ENCODE measurements around the gene LHX8. TPM values are rescaled to one million over a fixed set of nuclear protein-coding genes. Genes with fewer than 3 reads are reported as not detected.
"Not testable (repeated sequence)": the region's sequence is repeated elsewhere in the genome, so short reads cannot be mapped to it uniquely, and the experiment has no call there.

LHX8 gene
- total RNA-seq, 4 donors from 2014 or later: not detected

GRCh38 chr1:75170981-75171380 is 36.8 kb downstream of the LHX8 start:
- Histone ChIP-seq H3K27me3 (no peaks in the 10 kb centered on the region), H3K36me3 (no peaks in the 10 kb centered on the region), H3K4me1 (no peaks in the 10 kb centered on the region), H3K9me3 (peaks cover 0 to 4% (median 0%) of the 10 kb centered on the region in 4 donors), H3K27ac (no peak overlapping the region), H3K4me3 (no peak overlapping the region)
- WGBS, 2 donors: 60 to 69% methylated on average over 2 of the region's 2 CpGs
- TF ChIP-seq EP300 (IDR thresholded peaks at IDR 0.05) (no peak), CTCF (IDR thresholded peaks at IDR 0.05) (no peak), POLR2A (IDR thresholded peaks at IDR 0.05) (no peak)
- no peak for DNase-seq (ENCODE audit: low spot score in 2 of 2)

DNA sequence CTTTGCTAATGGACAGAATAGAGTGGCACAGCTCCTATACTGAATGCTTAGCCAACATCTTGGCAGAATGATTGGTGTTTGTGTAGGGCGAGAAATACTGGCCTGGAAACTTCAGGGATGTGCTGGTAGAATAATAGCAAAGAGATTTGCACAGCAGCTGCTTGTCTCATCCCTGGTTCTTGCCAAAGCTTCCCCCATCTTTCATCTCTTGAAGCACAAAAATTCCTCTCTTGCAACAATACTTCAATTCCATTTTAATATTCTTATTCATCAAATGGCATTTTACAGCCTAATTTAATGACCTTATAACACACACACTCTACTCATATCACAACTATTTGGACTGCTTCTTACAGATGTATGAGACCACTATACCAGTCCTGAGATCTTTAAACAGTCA is 37.7 kb downstream of the LHX8 start:
- DNase-seq (ENCODE audit: low spot score in 2 of 2): no peak
- H3K27ac ChIP-seq: no peak overlapping the region
- H3K27me3 ChIP-seq: no peaks in the 10 kb centered on the region
- no peaks in the 10 kb centered on the region for H3K4me1 ChIP-seq
- H3K36me3 ChIP-seq: no peaks in the 10 kb centered on the region
- peaks cover 0 to 13% (median 0%) of the 10 kb centered on the region in 4 donors for H3K9me3 ChIP-seq
- 71 to 79% methylated on average over 1 of the region's 1 CpG for WGBS, 2 donors
- H3K4me3 ChIP-seq: no peak overlapping the region
- TF ChIP-seq CTCF (IDR thresholded peaks at IDR 0.05) (no peak), EP300 (IDR thresholded peaks at IDR 0.05) (no peak), POLR2A (IDR thresholded peaks at IDR 0.05) (no peak)

GRCh38 chr1:75172556-75172955 is 38.4 kb downstream of the LHX8 start:
- 26 to 30% methylated on average over 1 of the region's 1 CpG for WGBS, 2 donors
- no peaks in the 10 kb centered on the region for H3K36me3 ChIP-seq
- no peaks in the 10 kb centered on the region for H3K27me3 ChIP-seq

DNA sequence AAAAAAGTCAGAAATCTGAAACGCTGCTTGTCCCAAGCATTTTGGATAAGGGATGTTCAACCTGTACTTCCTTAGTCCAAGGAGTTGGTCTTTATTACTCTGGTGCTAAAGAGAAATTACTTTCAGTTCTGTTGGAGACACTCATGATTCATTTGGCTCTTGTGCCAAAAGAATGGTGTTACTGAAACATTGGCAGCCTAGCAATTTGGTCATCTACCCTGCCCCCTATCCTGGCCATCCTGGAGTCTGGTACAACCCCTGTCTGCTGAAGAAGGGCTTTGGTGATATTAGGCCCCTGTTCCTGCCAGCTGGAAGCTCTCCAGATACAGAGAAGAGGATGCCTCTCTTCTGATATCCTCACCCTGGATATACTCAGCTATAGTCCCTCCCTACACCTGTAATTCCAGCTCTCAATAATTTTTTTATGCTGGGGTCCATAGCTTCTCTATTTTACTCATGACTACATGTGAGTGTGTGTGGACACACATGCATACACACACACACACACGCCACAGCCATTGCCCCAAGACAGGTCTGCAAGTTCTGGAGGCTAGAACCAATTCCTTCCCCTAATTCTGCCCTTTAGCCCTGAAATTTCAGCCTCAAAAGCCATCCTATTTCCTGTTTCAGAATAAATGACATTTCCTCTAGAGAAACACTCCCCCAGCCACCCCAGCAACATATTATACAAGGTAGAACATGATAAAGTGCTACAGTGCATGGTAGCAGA is 40.0 kb downstream of the LHX8 start:
- DNase-seq (ENCODE audit: low spot score in 2 of 2): no peak
- TF ChIP-seq CTCF (IDR thresholded peaks at IDR 0.05) (no peak), EP300 (IDR thresholded peaks at IDR 0.05) (no peak), POLR2A (IDR thresholded peaks at IDR 0.05) (no peak)
- no peaks in the 10 kb centered on the region for H3K36me3 ChIP-seq

More at GRCh38 chr1:75172556-75172955, 38.4 kb downstream of the LHX8 start:
- TF ChIP-seq POLR2A (IDR thresholded peaks at IDR 0.05): no peak
- no peak for TF ChIP-seq EP300 (IDR thresholded peaks at IDR 0.05)
- no peak for TF ChIP-seq CTCF (IDR thresholded peaks at IDR 0.05)
- DNase-seq (ENCODE audit: low spot score in 2 of 2): no peak
- H3K4me3 ChIP-seq: no peak overlapping the region
- H3K27ac ChIP-seq: no peak overlapping the region
- H3K9me3 ChIP-seq: peaks cover 0 to 13% (median 0%) of the 10 kb centered on the region in 4 donors
- H3K4me1 ChIP-seq: no peaks in the 10 kb centered on the region

GRCh38 chr1:75181214-75181955 is 47.2 kb downstream of the LHX8 start:
- not testable (repeated sequence) for H3K27me3 ChIP-seq

More for the DNA sequence above, 40.0 kb downstream of the LHX8 start:
- H3K27me3 ChIP-seq: no peaks in the 10 kb centered on the region
- peaks cover 0 to 13% (median 0%) of the 10 kb centered on the region in 4 donors for H3K9me3 ChIP-seq
- H3K4me3 ChIP-seq: no peak overlapping the region
- 81 to 83% methylated on average over 2 of the region's 2 CpGs for WGBS, 2 donors
- no peak overlapping the region for H3K27ac ChIP-seq
- no peaks in the 10 kb centered on the region for H3K4me1 ChIP-seq

More at GRCh38 chr1:75181214-75181955, 47.2 kb downstream of the LHX8 start:
- H3K36me3 ChIP-seq; H3K27ac ChIP-seq; H3K4me3 ChIP-seq; H3K4me1 ChIP-seq; DNase-seq (ENCODE audit: low spot score in 2 of 2): not testable (repeated sequence)
- WGBS, 2 donors: 80 to 89% methylated on average over 13 of the region's 13 CpGs
- peaks cover 0 to 25% (median 0%) of the 10 kb centered on the region in 4 donors for H3K9me3 ChIP-seq

Data from tibial nerve (tissue), 4 donors.